Right atrium auricular region (tissue), 2 donors: ENCODE measurements around the gene PALMD. TPM values are rescaled to one million over a fixed set of nuclear protein-coding genes. Genes with fewer than 3 reads are reported as not detected.

Source experiments
- DNase-seq: peaks from one replicate; pipeline ENCODE4 v3.0.0-alpha.2; 2019; ENCODE audit warnings: low spot score
- H3K27ac ChIP-seq, 2 donors: fragments of 200-600 bp; sonication (generic); 1 replicate in 1 of 2; 2 replicates in 1 of 2; pipeline ENCODE4 v1.5.1; 2016 to 2019
- H3K27me3 ChIP-seq, 2 donors: fragments of 200-600 bp; sonication (generic); one replicate each; pipeline versions ENCODE4 v1.5.1 to v1.6.0; 2017 to 2019
- H3K36me3 ChIP-seq: fragments of 200-600 bp; sonication (generic); one replicate; pipeline ENCODE4 v1.5.1; 2016
- H3K4me1 ChIP-seq, 2 donors: fragments of 200-600 bp; sonication (generic); one replicate each; pipeline versions ENCODE4 v1.5.1 to v1.6.0; 2017 to 2019
- H3K4me3 ChIP-seq, 2 donors: fragments of 200-600 bp; sonication (generic); 1 replicate in 1 of 2; 2 replicates in 1 of 2; pipeline ENCODE4 v1.5.1; 2017 to 2019; ENCODE audit warnings: mild to moderate bottlenecking in 1 of 2, moderate library complexity in 1 of 2
- H3K9me3 ChIP-seq, 2 donors: fragments of 200-600 bp; sonication (generic); one replicate each; pipeline ENCODE4 v1.5.1; 2019
- CTCF ChIP-seq, 2 donors: fragments of 200-600 bp; sonication (generic); IDR thresholded peaks; one replicate each; pipeline ENCODE4 v1.5.1; 2019; ENCODE audit warnings: antibody characterized with exemption in 2 of 2
- total RNA-seq, 2 donors: library from RNA; depleted of rRNA; stranded (reverse); fragments of >200 nt; gene quantifications; one replicate each; pipeline ENCODE4 v1.1.0, GENCODE V29; 2016

Gene PALMD
- total RNA-seq, 2 donors from 2014 or later = 55.0 to 78.7 TPM

DNA sequence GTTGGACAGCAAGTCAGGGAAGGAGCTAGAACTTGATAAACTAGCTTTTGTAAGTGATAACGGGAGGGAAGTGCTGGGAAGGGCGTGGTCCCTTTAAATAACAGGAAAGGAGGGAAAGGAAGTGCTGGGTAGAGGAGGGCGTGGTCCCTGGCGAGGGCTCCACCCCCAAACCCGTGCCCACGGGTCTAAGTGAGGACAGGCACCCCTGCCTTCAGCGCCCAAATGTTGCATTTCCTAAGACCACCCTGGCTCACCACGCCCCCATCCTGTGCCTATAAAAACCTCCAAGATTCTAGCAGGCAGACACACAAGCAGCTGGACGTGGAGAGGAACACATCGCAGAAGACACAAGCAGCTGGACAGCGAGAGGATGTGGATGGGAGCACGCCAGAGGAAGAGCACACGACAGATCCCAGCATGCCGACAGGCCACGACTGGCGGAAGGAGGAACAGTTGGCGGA, 58.5 kb downstream of the PALMD start:
- Histone ChIP-seq H3K9me3 (no peaks in the 10 kb centered on the region), H3K27ac (no peak overlapping the region), H3K36me3 (no peaks in the 10 kb centered on the region), H3K27me3 (no peaks in the 10 kb centered on the region), H3K4me1 (peaks cover 0 to 10% of the 10 kb centered on the region in 2 donors), H3K4me3 (no peak overlapping the region)
- TF ChIP-seq CTCF (IDR thresholded peaks at IDR 0.05) = no peak
- no peak for DNase-seq

- Histone ChIP-seq H3K27me3 (no peaks in the 10 kb centered on the region), H3K4me1 (peaks cover 0 to 10% of the 10 kb centered on the region in 2 donors), H3K36me3 (peaks cover 5% of the 10 kb centered on the region), H3K27ac (peak overlapping the region in 1 of 2 donors; percentile 14), H3K4me3 (no peak overlapping the region), H3K9me3 (no peaks in the 10 kb centered on the region)
- TF ChIP-seq CTCF (IDR thresholded peaks at IDR 0.05) = no peak
- DNase-seq = no peak
Measured at GRCh38 chr1:99705385-99705784, 59.5 kb downstream of the PALMD start.

DNA sequence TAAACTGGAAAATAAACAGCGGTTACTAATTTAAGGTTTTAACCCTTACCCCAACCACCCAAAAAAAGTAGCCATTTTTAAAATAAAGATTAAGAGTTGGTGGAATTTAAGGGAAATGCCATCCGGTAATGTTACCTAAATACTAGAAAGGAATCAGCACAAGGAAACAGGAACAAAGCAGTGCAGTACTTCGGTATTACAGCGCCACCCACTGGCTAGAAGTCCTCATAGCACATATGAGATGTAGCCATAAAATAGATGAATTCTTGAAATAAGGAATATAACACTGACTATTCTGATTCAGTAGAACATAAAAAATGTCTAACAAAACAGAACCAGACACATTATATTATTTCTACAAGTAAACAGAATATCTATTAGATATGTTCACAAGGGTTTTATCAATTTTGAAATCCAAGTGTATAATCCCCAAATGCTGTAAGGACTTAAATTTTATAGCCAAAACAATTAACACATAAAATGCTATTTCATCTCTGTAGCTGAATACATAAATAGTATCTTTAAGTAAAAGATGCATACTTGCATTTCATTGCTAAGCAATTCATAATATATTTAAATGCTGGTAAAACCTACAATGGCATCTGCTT, 61.7 kb downstream of the PALMD start:
- DNase-seq = peak; percentile 87
- Histone ChIP-seq H3K27ac (no peak overlapping the region), H3K9me3 (no peaks in the 10 kb centered on the region), H3K4me3 (no peak overlapping the region), H3K36me3 (peaks cover 9% of the 10 kb centered on the region), H3K4me1 (peaks cover 0 to 10% of the 10 kb centered on the region in 2 donors), H3K27me3 (no peaks in the 10 kb centered on the region)
- TF ChIP-seq CTCF (IDR thresholded peaks at IDR 0.05) = peak; percentile 80 to 89

GRCh38 chr1:99710994-99711393, 65.1 kb downstream of the PALMD start:
- Histone ChIP-seq H3K36me3 (peaks cover 14% of the 10 kb centered on the region), H3K27ac (no peak overlapping the region), H3K9me3 (no peaks in the 10 kb centered on the region)

DNA sequence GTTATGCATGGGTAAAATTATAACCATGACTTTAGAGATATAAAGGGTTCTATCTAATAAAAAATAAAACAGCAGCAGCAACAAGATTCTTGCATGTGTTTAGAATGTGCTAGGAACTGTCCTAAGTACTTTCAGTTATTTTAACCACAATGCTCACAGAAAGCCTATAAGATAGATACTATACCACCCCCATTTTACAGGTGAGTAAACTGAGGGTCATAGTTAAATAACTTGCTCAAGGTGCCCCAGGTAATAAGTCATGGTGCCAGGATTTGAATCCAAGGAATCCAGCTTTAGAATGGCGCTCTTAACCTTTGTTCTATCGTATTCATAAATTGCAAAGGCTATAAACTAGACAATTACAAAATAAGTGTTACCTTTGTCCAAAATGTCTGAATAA, 67.1 kb downstream of the PALMD start:
- peaks cover 14% of the 10 kb centered on the region for H3K36me3 ChIP-seq
- H3K4me3 ChIP-seq = no peak overlapping the region
- no peak for TF ChIP-seq CTCF (IDR thresholded peaks at IDR 0.05)
- DNase-seq = no peak
- no peaks in the 10 kb centered on the region for H3K9me3 ChIP-seq
- no peaks in the 10 kb centered on the region for H3K27me3 ChIP-seq
- H3K27ac ChIP-seq = no peak overlapping the region
- H3K4me1 ChIP-seq = no peaks in the 10 kb centered on the region

More at GRCh38 chr1:99710994-99711393, 65.1 kb downstream of the PALMD start:
- no peak for DNase-seq
- H3K4me1 ChIP-seq = no peaks in the 10 kb centered on the region
- TF ChIP-seq CTCF (IDR thresholded peaks at IDR 0.05) = no peak
- no peaks in the 10 kb centered on the region for H3K27me3 ChIP-seq
- H3K4me3 ChIP-seq = no peak overlapping the region

- TF ChIP-seq CTCF (IDR thresholded peaks at IDR 0.05) = no peak
- H3K27ac ChIP-seq = no peak overlapping the region
- no peaks in the 10 kb centered on the region for H3K4me1 ChIP-seq
- no peaks in the 10 kb centered on the region for H3K27me3 ChIP-seq
- H3K9me3 ChIP-seq = no peaks in the 10 kb centered on the region
- no peak overlapping the region for H3K4me3 ChIP-seq
- H3K36me3 ChIP-seq = peaks cover 5% of the 10 kb centered on the region
- no peak for DNase-seq
Measured at GRCh38 chr1:99717005-99717404, 71.1 kb downstream of the PALMD start.
